NCI-H510A (cell line): ENCODE data around the gene REC8.

Experiments
- DNase-seq: peaks from one replicate; lab custom pipeline; 2025; lab: John Stamatoyannopoulos, UW

REC8 gene

DNA sequence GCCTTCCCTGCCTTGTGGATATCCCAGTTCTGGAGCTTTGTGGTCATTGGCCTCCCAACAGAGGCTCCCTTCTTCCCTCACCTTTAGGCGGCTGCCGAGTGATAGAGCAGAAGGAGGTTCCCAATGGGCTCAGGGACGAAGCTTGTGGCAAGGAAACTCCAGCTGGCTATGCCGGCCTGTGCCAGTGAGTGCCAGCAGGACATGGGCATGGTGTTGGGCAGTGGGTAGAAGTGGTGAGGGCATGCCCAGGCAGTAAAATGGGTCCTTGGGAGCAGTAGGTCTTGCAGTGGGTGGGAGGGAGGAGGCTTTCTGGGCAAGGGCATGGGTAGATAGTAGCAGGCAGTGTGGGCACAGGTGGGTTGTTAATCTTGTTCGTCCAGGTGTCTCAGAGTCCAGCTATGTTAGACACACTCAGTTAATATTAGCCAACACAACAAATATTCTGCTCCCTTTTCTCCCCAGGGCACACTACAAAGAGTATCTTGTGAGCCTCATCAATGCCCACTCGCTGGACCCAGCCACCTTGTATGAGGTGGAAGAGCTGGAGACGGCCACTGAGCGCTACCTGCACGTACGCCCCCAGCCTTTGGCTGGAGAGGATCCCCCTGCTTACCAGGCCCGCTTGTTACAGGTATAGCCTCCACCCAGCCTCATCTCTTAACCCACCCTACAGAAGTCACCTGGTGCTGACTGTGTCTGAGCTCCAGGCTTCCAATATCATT is 11.9 kb upstream of the REC8 start:
- DNase-seq: no peak

DNA sequence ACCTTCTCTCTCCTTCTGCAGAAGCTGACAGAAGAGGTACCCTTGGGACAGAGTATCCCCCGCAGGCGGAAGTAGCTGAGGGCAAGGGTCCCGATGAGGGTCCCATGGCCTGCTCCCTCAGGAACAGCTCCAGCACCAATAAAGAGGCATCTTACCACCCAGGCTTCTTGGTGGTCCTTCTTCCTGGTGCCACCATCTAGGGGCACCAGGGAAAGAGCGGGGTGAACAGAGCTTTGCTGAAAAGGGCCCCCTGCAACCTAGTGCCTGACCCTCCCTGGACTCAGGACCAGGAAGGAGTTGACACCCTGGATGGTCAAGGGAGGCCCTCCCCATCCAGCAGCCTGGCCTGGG is 11.4 kb upstream of the REC8 start:
- no peak for DNase-seq

DNA sequence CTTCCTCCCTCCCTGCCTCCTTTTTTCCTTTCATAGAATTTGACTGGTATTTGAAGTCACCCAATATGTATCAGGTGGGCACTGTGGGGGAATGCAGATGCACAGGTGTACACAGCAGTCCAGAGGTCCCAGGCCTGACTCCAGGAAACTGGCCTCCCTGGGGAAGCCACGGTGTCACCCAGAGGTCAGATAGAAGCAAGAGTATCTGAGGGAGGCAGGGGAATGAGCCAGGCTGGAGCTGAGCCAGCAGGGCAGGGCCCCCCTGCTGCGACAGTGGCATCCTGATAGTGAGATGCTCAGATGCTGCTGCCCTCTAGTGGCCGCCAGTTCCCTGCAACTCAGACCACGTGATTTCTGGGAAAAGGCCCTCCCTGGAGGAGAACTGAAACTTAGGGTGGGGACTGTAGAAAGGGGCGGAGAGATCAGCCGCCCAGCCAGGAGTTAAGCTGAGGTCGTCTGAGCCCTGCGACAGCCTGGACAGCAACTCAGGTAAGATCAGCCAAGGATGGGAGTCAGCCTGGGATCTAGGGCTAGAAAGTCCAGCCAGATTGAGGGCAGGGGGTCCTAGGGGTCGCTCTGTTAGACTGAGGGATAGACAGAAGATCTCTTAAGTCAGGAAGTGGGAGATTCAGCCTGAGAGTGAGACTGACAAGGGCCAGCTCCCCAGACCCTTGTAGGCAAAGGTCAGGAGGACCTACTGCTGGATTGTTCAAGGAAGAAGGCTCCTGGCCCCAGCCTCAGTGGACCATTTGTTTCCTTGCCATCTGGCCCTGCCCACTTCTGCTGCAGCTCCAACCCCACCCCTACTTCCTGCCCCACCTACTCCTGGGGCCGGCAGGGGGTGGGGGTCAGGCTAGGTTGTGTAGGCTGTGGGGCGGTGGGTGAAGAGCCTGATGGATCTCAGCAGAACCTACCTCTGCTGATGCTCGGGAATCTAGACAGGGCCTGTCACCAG is 10.8 kb upstream of the REC8 start, which contains the start of gene IRF9:
TSS of gene IRF9 (plus strand) at position 416 of the 955 bp plus-strand sequence. CDS start 880 bp downstream, outside the sequence.
- DNase-seq: peak; percentile 85

DNA sequence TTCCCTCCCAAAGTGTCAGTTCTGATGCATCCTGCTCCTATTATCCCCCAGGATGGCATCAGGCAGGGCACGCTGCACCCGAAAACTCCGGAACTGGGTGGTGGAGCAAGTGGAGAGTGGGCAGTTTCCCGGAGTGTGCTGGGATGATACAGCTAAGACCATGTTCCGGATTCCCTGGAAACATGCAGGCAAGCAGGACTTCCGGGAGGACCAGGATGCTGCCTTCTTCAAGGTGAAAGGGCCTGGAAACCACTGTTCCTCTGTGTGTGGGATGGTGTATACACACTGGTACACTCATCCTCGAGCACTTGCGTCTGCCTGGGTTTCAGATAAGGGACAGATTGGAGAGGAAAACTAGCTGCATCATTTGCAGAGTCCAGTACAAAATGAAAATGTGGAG is 9.8 kb upstream of the REC8 start:
- DNase-seq: no peak

- DNase-seq: no peak
Measured at GRCh38 chr14:24164518-24164991, 7.3 kb upstream of the REC8 start.

DNA sequence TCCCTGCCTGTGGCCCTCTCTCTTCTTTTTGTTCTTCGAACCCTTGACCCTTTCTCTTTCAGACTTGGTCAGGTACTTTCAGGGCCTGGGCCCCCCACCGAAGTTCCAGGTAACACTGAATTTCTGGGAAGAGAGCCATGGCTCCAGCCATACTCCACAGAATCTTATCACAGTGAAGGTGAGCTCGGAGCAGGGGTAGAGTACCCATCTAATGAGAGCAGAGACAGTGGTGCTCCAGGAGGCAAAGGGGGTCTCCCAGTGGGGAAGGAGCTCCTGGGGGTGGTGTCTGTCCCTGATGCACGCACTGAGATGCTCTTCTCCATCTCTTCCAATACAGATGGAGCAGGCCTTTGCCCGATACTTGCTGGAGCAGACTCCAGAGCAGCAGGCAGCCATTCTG is 6.1 kb upstream of the REC8 start:
- no peak for DNase-seq

- DNase-seq: no peak
Measured at GRCh38 chr14:24167469-24168114, 4.3 kb upstream of the REC8 start.

DNA sequence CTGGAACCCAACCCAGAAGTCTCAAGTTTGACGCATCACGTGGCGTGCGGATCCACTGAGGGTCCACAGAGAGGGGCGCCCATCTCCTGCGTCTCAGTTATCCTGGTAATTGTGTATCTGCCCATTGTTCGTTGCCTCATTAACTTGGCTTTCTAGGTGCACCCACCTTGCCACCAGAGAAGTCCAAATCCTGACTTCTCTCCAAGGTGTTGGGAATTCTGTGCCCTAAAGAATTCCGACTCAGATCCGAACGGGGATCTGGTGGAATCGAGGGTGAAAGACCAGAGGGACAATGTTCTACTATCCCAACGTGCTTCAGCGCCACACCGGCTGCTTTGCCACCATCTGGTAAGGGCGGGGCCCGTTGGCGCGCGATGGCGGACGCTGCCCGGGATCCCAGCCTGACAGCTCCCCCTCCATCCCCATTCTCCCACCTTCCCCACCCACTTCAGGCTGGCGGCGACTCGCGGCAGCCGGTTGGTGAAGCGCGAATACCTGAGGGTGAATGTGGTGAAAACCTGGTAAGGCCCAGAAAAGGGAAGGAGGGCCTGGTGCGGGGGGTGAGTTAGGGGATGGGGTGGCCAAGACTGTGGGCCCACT is 481 bp downstream of the REC8 start:
- DNase-seq: peak; percentile 3

DNA sequence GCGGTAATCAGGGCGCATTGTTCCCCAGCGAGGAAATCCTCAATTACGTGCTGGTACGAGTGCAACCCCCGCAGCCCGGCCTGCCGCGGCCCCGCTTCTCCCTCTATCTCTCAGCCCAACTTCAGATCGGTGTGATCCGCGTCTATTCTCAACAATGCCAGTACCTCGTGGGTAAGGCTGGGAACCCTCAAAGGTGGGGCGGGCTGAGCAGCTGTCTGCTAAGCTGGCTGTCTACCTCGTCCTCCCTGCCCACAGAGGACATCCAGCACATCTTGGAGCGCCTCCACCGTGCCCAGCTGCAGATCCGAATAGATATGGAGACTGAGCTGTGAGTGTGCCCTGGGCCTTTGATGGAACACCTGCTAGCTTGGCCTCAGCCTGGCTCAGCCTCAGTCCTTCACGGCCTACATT is 996 bp downstream of the REC8 start:
- no peak for DNase-seq

DNA sequence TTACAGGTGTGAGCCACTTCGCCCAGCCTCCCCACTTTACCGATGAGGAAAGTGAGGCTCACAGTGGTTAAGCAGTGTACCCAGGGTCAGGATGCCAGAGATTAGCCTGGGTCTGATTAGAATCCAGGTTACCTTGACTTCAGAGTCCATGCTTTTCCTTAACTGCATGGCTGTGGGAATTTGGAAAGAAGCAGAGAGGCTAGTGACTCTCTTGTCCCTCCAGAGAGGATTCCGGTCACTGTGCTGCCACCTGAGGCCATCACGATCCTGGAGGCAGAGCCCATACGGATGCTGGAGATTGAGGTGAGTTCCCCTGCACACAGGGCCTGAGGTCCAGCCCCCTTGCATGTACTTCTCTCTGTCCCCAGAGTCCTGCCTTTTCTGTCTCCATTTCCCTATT is 4.7 kb downstream of the REC8 start:
- DNase-seq: no peak

DNA sequence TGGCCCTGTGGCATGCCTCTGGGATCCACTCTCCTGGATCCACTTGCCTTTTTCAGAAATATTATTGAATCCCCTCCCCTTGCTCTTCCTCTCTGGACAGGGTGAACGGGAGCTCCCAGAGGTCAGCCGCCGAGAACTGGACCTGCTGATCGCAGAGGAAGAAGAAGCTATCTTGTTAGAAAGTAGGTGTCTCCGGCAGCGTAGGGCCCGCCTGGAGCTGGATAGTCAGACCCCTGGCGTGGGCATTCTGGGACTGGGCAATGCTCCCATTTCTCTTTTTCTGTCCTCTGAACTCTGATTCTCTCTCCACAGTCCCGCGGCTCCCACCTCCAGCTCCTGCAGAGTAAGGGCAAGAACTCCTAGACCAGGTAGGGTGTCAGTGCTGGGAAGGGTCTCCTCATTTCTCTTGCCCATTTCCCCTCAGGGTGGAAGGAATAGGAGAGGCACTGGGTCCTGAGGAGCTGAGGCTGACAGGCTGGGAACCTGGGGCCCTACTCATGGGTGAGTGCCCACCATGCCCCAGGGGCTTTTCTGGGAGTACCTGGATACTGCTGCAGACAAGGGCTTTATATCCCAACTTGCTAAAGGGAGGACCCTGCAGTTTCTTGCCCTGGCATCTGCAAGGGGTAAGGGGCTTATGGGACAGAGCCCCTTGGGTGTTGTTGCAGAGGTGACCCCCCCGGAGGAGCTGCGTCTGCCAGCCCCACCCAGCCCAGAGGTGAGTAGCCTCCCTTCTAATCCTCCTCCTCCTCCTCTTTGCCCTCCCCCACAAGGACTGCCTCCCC is 5.4 kb downstream of the REC8 start:
- DNase-seq: no peak

- no peak for DNase-seq
Measured at GRCh38 chr14:24177891-24178290, 6.0 kb downstream of the REC8 start.

GRCh38 chr14:24178399-24179178 is 6.7 kb downstream of the REC8 start:
- DNase-seq: no peak

- no peak for DNase-seq
Measured at GRCh38 chr14:24179294-24179960, 7.5 kb downstream of the REC8 start.

DNA sequence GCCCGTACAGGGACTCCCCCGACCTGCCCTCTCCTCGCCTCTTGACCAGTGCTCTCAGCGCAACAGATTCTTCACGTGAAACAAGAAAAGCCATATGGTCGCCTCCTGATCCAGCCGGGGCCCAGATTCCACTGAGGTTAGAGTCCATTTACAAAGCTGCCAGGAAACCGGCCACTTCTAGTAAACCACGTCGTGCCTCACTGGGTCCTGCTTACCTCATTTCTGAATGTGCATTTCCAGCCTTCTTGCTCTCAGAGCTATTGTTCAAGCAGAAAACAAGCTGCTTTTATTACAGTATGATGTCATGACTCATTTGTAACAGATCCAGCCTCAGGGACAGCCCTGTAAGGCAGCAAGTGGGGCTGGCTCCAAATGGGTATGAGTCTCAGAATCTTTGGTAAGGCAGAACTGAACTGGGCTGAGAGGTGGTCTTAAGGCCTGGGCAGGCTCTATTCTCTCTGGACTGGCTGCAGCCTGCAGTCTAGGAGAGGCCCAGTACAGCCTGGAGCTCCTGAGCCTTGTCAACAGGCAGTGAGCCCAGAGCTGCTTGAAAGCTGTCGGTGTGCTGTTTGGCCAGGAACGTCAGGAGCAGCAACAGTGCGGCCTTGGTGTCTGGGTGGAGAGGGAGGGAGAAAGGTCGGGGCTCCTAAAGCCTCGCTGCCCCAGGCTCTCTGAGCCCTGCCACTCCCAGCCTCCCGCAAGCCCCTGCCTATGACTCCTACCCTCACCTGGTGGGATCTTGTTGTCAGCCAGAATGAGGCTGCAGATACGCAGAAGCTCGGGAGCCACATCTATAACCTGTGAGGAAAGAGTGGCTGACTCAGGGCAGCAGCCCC is 8.3 kb downstream of the REC8 start:
- DNase-seq: no peak

DNA sequence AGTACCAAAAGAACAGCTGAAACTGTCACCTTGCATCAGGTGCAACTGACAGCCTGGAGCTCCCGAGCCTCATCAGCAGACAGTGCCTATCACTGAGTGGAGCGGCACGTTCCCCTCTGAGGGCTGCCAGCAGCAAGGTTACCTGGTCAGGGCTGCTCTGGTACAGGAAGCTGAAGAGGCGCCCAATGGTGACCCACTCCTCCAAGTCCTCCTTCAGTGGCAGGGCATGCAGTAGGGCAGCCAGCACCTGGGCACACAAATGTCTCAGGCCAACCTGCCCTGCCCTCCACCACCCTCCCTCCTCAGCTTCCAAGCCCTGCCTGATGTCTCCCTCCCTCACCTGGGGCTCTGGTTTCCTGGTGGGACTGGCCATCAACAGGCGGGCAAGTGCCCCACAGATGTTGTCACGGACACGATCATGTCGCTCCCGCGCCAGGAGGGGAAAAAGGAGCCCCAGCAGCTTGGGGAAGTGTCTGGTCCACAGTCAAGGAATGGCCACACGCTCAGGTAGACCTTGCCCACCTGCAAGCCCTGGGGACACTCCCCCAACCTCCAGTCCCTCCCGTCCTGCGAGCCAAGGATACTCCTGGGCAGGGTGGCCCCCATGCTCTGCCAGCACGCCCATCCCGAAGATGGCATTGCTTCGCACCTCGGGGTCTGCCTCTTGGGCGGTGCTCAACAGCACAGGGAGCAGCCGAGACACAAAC is 9.6 kb downstream of the REC8 start:
- no peak for DNase-seq

GRCh38 chr14:24182110-24182882 is 10.4 kb downstream of the REC8 start:
- no peak for DNase-seq
